Osteocyte (in vitro differentiated cells): Measurements from ENCODE around the gene MYOF. TPM values are rescaled to one million over a fixed set of nuclear protein-coding genes. Genes with fewer than 3 reads are reported as not detected.

Experiments used
- DNase-seq: peaks from one replicate; pipeline ENCODE4 v3.0.0; 2021; ENCODE audit warnings: mixed read lengths; ENCODE audit not compliant: unreplicated experiment; ENCODE audit errors: extremely low spot score
- H3K27ac Mint-ChIP-seq: one replicate; pipeline ENCODE4 v1.8.0; 2021; ENCODE audit warnings: mild to moderate bottlenecking, mixed read lengths; ENCODE audit not compliant: unreplicated experiment
- H3K27me3 Mint-ChIP-seq: one replicate; pipeline ENCODE4 v1.8.0; 2021; ENCODE audit warnings: mixed read lengths; ENCODE audit not compliant: unreplicated experiment
- H3K36me3 Mint-ChIP-seq: one replicate; pipeline ENCODE4 v1.8.0; 2021; ENCODE audit warnings: mixed read lengths; ENCODE audit not compliant: unreplicated experiment
- H3K4me1 Mint-ChIP-seq: one replicate; pipeline ENCODE4 v1.8.0; 2021; ENCODE audit warnings: mixed read lengths; ENCODE audit not compliant: unreplicated experiment
- H3K4me3 Mint-ChIP-seq: one replicate; pipeline ENCODE4 v1.8.0; 2021; ENCODE audit warnings: mild to moderate bottlenecking, moderate library complexity, mixed read lengths; ENCODE audit not compliant: unreplicated experiment
- H3K9me3 Mint-ChIP-seq: one replicate; pipeline ENCODE4 v1.8.0; 2021; ENCODE audit warnings: mixed read lengths; ENCODE audit not compliant: unreplicated experiment
- CTCF ChIP-seq: fragments of 200-600 bp; sonication (generic); IDR thresholded peaks from 2 replicates; pipeline ENCODE4 v1.5.0; 2021; ENCODE audit warnings: antibody characterized with exemption, mild to moderate bottlenecking, moderate library complexity
- total RNA-seq: library from RNA; stranded (reverse); gene quantifications from 2 replicates; pipeline ENCODE4 v1.2.1, GENCODE V29; 2021

Gene MYOF
- total RNA-seq, 1 donor from 2014 or later = 470 TPM

GRCh38 chr10:93300981-93301380 is 181.2 kb downstream of the MYOF start:
- no peaks in the 10 kb centered on the region for H3K27me3 Mint-ChIP-seq
- TF ChIP-seq CTCF = no peak
- no peak overlapping the region for H3K27ac Mint-ChIP-seq
- no peak for DNase-seq
- H3K4me3 Mint-ChIP-seq = no peak overlapping the region
- no peaks in the 10 kb centered on the region for H3K4me1 Mint-ChIP-seq
- H3K36me3 Mint-ChIP-seq = peaks cover 24% of the 10 kb centered on the region
- no peaks in the 10 kb centered on the region for H3K9me3 Mint-ChIP-seq

GRCh38 chr10:93300288-93300917 is 181.7 kb downstream of the MYOF start:
- Mint-ChIP-seq H3K36me3 (peaks cover 22% of the 10 kb centered on the region), H3K9me3 (no peaks in the 10 kb centered on the region), H3K27ac (no peak overlapping the region), H3K4me3 (no peak overlapping the region), H3K4me1 (no peaks in the 10 kb centered on the region), H3K27me3 (no peaks in the 10 kb centered on the region)
- DNase-seq = no peak
- TF ChIP-seq CTCF = no peak

GRCh38 chr10:93299606-93300287 is 182.4 kb downstream of the MYOF start:
- peaks cover 17% of the 10 kb centered on the region for H3K36me3 Mint-ChIP-seq
- H3K4me3 Mint-ChIP-seq = no peak overlapping the region
- no peak overlapping the region for H3K27ac Mint-ChIP-seq
- no peaks in the 10 kb centered on the region for H3K4me1 Mint-ChIP-seq
- no peaks in the 10 kb centered on the region for H3K9me3 Mint-ChIP-seq
- H3K27me3 Mint-ChIP-seq = no peaks in the 10 kb centered on the region
- no peak for DNase-seq
- no peak for TF ChIP-seq CTCF

- Mint-ChIP-seq H3K36me3 (peaks cover 12% of the 10 kb centered on the region), H3K4me1 (no peaks in the 10 kb centered on the region), H3K9me3 (no peaks in the 10 kb centered on the region), H3K27me3 (no peaks in the 10 kb centered on the region), H3K27ac (no peak overlapping the region), H3K4me3 (no peak overlapping the region)
- TF ChIP-seq CTCF = no peak
- DNase-seq = no peak
These were observed 182.9 kb downstream of the MYOF start for GRCh38 chr10:93299195-93299594.

- no peak for TF ChIP-seq CTCF
- no peaks in the 10 kb centered on the region for H3K27me3 Mint-ChIP-seq
- H3K9me3 Mint-ChIP-seq = no peaks in the 10 kb centered on the region
- peaks cover under 1% of the 10 kb centered on the region for H3K4me1 Mint-ChIP-seq
- peaks cover 2% of the 10 kb centered on the region for H3K36me3 Mint-ChIP-seq
- H3K27ac Mint-ChIP-seq = no peak overlapping the region
- no peak for DNase-seq
- no peak overlapping the region for H3K4me3 Mint-ChIP-seq
These were observed 186.0 kb downstream of the MYOF start for GRCh38 chr10:93296151-93296550.
